HG03196 (cell line): Measurements from ENCODE around the gene PITPNC1.
"Not testable (repeated sequence)": the region's sequence is repeated elsewhere in the genome, so short reads cannot be mapped to it uniquely, and the experiment has no call there.

Source experiments
- ATAC-seq: cut with Tn5 transposase; IDR thresholded peaks from one replicate; pipeline ENCODE4 v1.9.1; 2021; ENCODE audit not compliant: unreplicated experiment

The PITPNC1 gene

DNA sequence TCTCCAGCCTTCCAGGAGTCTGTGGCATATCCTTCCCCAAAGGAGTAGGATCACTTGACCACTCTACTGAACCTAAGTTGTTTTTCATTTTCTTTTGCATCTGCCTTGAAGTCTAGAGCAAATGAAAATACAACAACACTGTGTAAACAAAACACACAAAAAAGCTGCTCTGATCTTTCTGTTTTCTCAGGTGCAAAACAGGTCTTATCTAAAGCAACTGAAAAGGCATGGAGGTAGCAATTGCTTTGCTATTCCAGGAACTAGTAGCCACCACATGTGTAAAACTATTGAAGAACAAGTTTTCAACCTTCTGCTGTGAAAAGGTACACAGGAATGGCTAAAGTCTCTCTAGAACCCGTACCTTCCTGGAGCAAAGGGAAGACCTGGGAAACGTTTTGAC, 127.1 kb downstream of the PITPNC1 start:
- no peak for ATAC-seq

DNA sequence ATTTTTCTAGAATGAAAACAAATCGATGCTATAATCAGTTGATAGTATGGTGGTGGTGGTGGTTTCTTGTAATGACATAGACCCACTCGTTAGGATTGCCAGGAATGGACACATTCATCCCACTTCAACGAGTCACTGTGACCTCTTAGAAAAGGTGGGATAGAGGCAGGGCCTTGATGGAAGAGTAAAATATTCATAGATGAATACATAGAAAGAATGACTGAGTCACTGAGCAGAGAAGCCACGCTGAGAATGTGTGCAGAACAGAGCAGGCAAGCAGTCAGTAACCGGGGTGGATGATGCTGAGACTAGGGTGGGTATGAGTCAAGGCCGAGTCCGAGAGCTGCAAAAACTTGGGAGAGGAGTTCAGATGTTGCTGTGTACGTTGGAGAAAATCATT, 129.9 kb downstream of the PITPNC1 start:
- ATAC-seq: no peak

GRCh38 chr17:67509390-67510287, 132.6 kb downstream of the PITPNC1 start:
- ATAC-seq: no peak

DNA sequence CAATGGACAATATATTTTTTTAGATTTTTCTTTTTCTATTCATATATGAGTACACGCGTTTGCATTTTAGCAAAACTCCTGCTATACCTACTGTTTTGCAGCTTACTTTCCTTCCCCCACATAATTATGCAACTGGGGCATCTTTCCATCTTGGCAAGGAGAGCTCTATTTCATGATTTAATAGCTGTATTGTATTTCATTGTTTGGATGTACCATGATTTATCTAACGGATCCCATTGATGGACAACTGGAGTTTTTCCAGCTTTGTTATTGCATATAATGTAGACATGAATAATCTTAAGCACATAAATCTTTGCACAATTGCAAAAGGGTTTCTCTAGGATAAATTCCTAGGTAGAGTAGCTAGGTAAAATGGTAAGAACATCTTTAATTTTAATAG, 133.9 kb downstream of the PITPNC1 start:
- no peak for ATAC-seq

DNA sequence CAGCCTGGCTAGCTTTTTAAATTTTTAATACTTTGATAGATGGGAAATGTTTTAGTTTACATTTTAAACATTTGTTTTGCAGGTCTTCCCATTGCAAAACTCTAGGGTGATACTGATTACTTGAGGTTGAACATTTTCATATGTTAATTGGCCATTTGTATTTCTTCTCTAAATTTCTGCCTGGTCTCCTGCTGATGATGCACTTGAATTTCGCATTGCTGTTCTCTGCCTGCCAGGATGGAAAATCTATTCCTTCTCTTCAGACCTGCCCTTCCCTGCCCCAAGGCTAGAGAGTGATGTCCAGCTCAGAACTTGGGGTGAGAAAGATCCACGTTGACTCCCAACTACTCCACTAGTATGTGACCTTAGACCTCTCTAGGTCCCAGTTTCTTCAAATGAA, 134.7 kb downstream of the PITPNC1 start:
- ATAC-seq: no peak

DNA sequence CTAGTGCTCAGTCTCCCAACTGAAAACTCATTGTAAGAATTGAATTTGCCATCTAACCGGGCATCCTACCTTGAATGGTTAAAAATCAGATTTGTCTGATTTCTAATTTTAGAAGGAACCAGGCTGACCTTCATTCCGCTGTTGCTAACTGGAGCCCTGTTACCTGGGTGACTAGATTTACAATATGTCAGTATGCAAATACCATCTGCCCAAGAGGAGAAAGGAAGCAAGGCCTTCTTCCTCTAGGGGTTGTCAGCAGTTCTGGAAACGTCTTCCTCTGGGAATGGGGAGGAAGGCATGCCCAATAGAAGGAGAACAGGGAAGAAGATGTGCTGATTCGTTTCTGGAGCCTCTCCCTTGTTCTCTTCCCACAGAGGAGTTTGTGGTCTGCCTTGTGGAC, 137.9 kb downstream of the PITPNC1 start:
- ATAC-seq: no peak

DNA sequence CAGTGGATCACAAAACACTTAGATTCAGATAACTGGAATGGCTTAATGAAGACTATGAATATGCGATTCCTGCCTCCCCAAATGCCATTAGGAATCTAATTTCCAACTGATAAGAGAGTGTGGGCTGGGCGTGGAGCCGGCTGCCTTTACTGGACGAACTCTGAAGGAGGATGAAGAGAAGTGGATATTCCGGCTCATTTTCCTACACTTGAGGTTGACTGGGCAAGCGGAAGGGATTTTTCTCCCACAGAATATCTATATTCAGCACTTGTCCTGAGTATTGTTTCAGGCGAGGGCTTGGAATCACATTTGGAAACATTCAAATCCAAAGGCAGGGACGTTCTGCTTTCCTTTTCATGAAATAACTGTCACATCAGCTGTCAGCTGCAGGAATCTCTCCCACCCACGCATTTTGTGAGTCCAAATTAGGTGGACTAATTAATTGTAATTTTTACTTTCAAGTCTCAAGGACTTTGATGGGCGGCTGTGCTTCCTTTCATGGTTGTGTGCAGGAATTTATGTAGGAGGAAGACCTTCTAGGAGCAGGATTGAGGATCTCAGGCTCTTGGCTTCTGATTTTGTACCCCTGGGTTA, 138.5 kb downstream of the PITPNC1 start:
- no peak for ATAC-seq

GRCh38 chr17:67516571-67516970, 139.5 kb downstream of the PITPNC1 start:
- not testable (repeated sequence) for ATAC-seq

DNA sequence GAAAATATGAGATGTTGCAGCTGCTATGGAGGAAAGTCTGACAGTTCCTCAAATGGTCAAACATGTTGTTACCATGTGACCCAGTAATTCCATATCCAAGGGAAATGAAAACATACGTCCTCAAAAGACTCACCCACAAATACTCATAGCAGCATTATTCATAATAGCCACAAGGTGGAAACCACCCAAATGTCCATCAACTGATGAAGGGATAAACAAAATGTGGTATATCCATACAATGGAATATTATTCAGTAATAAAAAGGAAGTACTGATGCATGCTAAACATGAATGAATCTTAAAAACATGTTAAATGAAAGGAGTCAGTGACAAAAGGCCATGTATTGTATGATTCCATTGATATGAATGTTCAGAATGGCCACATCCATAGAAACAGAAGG, 140.2 kb downstream of the PITPNC1 start:
- no peak for ATAC-seq

GRCh38 chr17:67518876-67519275, 141.8 kb downstream of the PITPNC1 start:
- no peak for ATAC-seq

DNA sequence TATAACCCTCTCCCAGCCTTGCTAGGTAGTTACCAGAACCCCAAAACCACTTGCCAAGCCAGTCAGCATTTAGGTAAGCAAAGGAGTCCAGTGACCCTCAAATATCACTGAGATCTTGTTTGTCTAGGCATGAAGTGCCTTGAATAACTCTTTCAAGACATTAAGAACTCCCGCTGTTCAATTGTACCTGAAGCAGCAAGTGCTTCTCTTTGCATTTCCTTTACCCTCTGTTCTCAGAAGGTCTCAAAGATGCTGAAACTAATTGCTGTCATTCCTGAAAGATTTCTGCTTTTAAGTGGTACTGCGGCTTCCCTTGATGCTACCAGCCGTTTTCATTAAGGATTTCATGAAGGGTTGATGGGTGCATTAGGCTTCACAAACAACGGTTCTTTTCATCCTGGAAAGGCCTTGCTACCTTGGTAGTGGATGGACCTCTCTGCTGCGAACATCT, 142.7 kb downstream of the PITPNC1 start:
- ATAC-seq: no peak

GRCh38 chr17:67520252-67520906, 143.3 kb downstream of the PITPNC1 start:
- ATAC-seq: no peak

DNA sequence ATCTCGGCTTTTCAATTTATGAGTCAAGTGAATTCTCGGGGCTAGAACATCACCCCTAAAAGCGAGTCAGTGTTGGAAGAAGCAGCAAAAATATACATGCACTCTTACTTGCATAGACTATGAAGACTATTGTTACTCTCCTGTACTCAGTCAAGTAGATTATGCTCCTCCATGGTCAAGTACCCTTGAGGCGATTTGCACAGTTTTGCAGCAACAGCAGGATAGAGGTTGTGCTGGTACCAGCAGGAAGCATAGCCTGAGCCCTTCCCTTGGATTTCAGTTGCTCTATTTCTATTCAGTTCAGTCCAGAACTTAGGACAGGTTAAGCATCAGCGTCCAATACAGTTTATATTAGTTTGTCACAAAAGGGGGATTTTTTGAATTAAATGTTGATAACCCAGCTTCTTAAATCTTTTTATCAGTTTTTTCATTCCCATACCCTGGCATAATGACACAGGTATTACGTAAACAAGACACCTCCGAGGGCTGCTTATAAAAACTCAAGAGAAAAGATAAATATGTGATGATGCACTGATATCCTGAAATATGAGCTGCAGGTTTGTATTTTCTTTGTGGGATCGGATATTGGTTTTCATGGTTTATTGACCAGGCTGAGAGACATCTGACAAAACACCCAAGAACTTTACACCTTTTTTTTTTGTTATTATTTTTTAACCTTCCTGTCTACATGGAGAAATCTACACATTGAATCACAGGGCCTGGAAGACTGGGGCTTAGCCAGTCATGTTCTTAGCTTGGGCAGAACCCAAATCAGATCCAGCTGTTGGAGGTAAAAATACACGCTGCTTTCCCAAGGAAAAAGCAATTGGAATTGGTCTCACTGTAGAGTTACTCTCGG, 144.1 kb downstream of the PITPNC1 start:
- no peak for ATAC-seq

GRCh38 chr17:67521775-67522069, 144.6 kb downstream of the PITPNC1 start:
- ATAC-seq: no peak

DNA sequence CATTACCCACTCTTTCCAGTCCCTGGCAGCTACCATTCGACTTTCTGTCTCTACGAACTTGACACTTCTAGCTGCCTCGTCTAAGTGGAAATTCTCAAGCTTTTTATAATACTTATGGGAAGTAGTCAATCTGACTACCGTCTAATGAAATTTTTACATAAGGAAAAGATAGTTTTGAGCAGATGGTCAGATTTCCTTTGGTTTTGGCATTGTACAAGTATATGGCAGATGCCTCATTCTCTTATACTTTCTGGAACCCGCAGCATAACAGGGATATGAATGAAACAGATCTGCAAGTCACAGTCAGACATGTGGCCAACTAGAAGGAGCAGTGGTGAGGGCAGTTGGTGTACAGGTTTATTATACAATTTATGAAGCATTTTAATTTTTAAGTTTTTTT, 146.0 kb downstream of the PITPNC1 start:
- no peak for ATAC-seq

- ATAC-seq: no peak
Observed at GRCh38 chr17:67525239-67526135, 148.4 kb downstream of the PITPNC1 start.

DNA sequence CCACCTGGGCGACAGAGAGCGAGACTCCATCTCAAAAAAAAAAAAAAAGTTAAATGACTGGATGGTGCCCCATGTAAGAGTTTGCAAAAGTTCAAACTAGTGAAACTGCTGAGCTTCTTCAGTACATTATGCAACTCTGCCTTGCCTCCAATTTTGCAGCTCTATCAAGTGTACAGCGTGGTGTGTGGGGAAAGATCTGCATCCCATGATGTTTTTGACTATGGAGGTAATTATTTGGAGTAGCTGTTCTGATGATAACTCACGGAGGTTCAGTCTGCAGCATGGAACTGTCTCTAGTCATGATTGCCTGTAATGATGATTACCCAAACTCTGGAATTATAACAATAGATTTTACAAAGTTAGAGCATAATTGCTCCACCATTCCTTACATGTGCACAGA, 149.6 kb downstream of the PITPNC1 start:
- no peak for ATAC-seq

DNA sequence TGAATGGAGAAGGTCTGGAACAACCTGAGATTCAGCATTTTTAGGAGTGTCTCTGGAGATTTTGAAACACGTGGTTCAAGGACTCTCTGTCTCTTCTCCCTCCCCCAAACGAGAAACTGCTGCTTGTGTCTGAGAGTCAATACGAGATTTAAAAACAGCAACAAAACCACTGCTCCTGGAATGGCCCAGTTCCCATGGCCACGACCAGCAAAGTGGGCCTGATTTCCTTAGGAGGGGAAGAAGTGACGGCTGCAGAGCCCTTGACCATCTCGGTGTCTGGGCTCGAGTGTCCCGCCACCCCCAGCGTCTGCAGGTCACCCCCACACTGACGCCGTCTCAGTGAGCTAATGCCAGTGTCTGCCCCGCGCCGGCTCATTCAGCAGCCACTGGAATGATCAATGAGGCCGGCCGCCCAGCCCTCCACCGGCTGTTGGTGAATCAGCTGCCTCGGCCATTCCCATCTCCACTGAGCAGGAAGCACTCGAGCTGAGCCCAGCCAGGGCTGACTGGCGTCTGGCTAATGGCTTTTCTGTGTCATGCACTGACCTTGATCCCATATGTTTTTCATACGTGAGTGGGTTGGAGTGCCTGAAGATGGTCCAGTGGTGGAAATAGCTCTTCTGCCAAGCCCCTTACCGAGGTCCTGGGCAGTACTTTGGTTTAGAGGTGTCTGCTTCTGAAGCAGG, 151.8 kb downstream of the PITPNC1 start:
- no peak for ATAC-seq

GRCh38 chr17:67531291-67531690, 154.2 kb downstream of the PITPNC1 start:
- peak; percentile 81 for ATAC-seq
